ENCODE measurements around the gene NOS1AP. TPM values are rescaled to one million over a fixed set of nuclear protein-coding genes. Genes with fewer than 3 reads are reported as not detected.

Gene NOS1AP
- total RNA-seq, 1 experiment from 2014 or later = 2.4 TPM

GRCh38 chr1:162204129-162204822, 134.8 kb downstream of the NOS1AP start:
- Mint-ChIP-seq H3K27me3 (ENCODE audit: insufficient read depth, unreplicated experiment) (no peaks in the 10 kb centered on the region), H3K27ac (ENCODE audit: low read depth, unreplicated experiment) (no peak overlapping the region), H3K9me3 (ENCODE audit: unreplicated experiment) (no peaks in the 10 kb centered on the region), H3K4me3 (ENCODE audit: unreplicated experiment) (no peak overlapping the region), H3K4me1 (ENCODE audit: insufficient read depth, unreplicated experiment) (peaks cover 12% of the 10 kb centered on the region), H3K36me3 (ENCODE audit: insufficient read depth, unreplicated experiment) (no peaks in the 10 kb centered on the region)
- no peak for DNase-seq (ENCODE audit: unreplicated experiment)
- TF ChIP-seq CTCF (IDR thresholded peaks at IDR 0.05; ENCODE audit: unreplicated experiment) = no peak
- POLR2A ChIA-PET = no interaction called here
- intact Hi-C loops (cut with micrococcal nuclease) = no loop called here
- CTCF ChIA-PET = interaction anchor here (0.8 to 2.1 kb wide), 6 partner anchors 9 to 72 kb away, joined by 3 to 7 read pairs (median 4); no protein-coding TSS in a partner anchor
- BruUV-seq (replicated peaks) = no TSS peak

GRCh38 chr1:162204823-162205155, 135.3 kb downstream of the NOS1AP start:
- BruUV-seq (replicated peaks) = no TSS peak
- no peak for DNase-seq (ENCODE audit: unreplicated experiment)
- Mint-ChIP-seq H3K36me3 (ENCODE audit: insufficient read depth, unreplicated experiment) (no peaks in the 10 kb centered on the region), H3K4me3 (ENCODE audit: unreplicated experiment) (no peak overlapping the region), H3K27ac (ENCODE audit: low read depth, unreplicated experiment) (no peak overlapping the region), H3K27me3 (ENCODE audit: insufficient read depth, unreplicated experiment) (no peaks in the 10 kb centered on the region), H3K9me3 (ENCODE audit: unreplicated experiment) (no peaks in the 10 kb centered on the region), H3K4me1 (ENCODE audit: insufficient read depth, unreplicated experiment) (peaks cover 12% of the 10 kb centered on the region)
- ChIA-PET POLR2A (no interaction called here), CTCF (interaction anchor here (0.8 to 2.1 kb wide), 6 partner anchors 8 to 71 kb away, joined by 3 to 7 read pairs (median 4); no protein-coding TSS in a partner anchor)
- TF ChIP-seq CTCF (IDR thresholded peaks at IDR 0.05; ENCODE audit: unreplicated experiment) = no peak
- intact Hi-C loops (cut with micrococcal nuclease) = no loop called here

- Mint-ChIP-seq H3K4me3 (ENCODE audit: unreplicated experiment) (no peak overlapping the region), H3K27me3 (ENCODE audit: insufficient read depth, unreplicated experiment) (no peaks in the 10 kb centered on the region), H3K27ac (ENCODE audit: low read depth, unreplicated experiment) (no peak overlapping the region), H3K9me3 (ENCODE audit: unreplicated experiment) (no peaks in the 10 kb centered on the region), H3K36me3 (ENCODE audit: insufficient read depth, unreplicated experiment) (no peaks in the 10 kb centered on the region), H3K4me1 (ENCODE audit: insufficient read depth, unreplicated experiment) (peaks cover 8% of the 10 kb centered on the region)
- DNase-seq (ENCODE audit: unreplicated experiment) = no peak
- intact Hi-C loops (cut with micrococcal nuclease) = no loop called here
- no TSS peak for BruUV-seq (replicated peaks)
- ChIA-PET CTCF (interaction anchor here (1.1 to 1.4 kb wide), 3 partner anchors 12 to 190 kb away, joined by 3 to 6 read pairs (median 3); no protein-coding TSS in a partner anchor), POLR2A (no interaction called here)
- TF ChIP-seq CTCF (IDR thresholded peaks at IDR 0.05; ENCODE audit: unreplicated experiment) = no peak
Measured at GRCh38 chr1:162206300-162206699, 136.8 kb downstream of the NOS1AP start.

- peaks cover 13% of the 10 kb centered on the region for H3K4me1 Mint-ChIP-seq (ENCODE audit: insufficient read depth, unreplicated experiment)
- intact Hi-C loops (cut with micrococcal nuclease) = no loop called here
- DNase-seq (ENCODE audit: unreplicated experiment) = peak; percentile 71
- ChIA-PET POLR2A (interaction anchor here (0.7 to 1.0 kb wide), 2 partner anchors 174 to 180 kb away, joined by 3 to 4 read pairs; partner anchors contain the start of gene C1orf226), CTCF (interaction anchor here (1.0 to 1.4 kb wide), 4 partner anchors 12 to 191 kb away, joined by 3 to 6 read pairs (median 3); no protein-coding TSS in a partner anchor)
- no TSS peak for BruUV-seq (replicated peaks)
- no peaks in the 10 kb centered on the region for H3K36me3 Mint-ChIP-seq (ENCODE audit: insufficient read depth, unreplicated experiment)
- TF ChIP-seq CTCF (IDR thresholded peaks at IDR 0.05; ENCODE audit: unreplicated experiment) = no peak
- H3K27me3 Mint-ChIP-seq (ENCODE audit: insufficient read depth, unreplicated experiment) = no peaks in the 10 kb centered on the region
- H3K27ac Mint-ChIP-seq (ENCODE audit: low read depth, unreplicated experiment) = peak overlapping the region; percentile 17
- no peak overlapping the region for H3K4me3 Mint-ChIP-seq (ENCODE audit: unreplicated experiment)
- H3K9me3 Mint-ChIP-seq (ENCODE audit: unreplicated experiment) = no peaks in the 10 kb centered on the region
Measured at GRCh38 chr1:162206749-162207635, 137.5 kb downstream of the NOS1AP start.
